ENCODE results near the gene THAP4.

The THAP4 gene

GRCh38 chr2:241637795-241638660 lies 1.1 kb upstream of the THAP4 start:
- peak; percentile 32 to 36 for DNase-seq

- DNase-seq: no peak
Measured at GRCh38 chr2:241636182-241637017, 558 bp downstream of the THAP4 start.

- no peak for DNase-seq
Measured at GRCh38 chr2:241635756-241636155, 1.2 kb downstream of the THAP4 start.

GRCh38 chr2:241633561-241633960 lies 3.4 kb downstream of the THAP4 start:
- no peak for DNase-seq

- no peak for DNase-seq
Measured at GRCh38 chr2:241632478-241633325, 4.3 kb downstream of the THAP4 start.

GRCh38 chr2:241629762-241630435 lies 7.1 kb downstream of the THAP4 start:
- DNase-seq: no peak

- no peak for DNase-seq
Measured at GRCh38 chr2:241627675-241628074, 9.3 kb downstream of the THAP4 start.

GRCh38 chr2:241620419-241620769 lies 16.6 kb downstream of the THAP4 start:
- DNase-seq: peak; percentile 37 to 49

- DNase-seq: peak in 1 of 2 experiments; percentile 12
Measured at GRCh38 chr2:241619597-241620418, 17.1 kb downstream of the THAP4 start.

- no peak for DNase-seq
Measured at GRCh38 chr2:241618829-241619228, 18.1 kb downstream of the THAP4 start.

GRCh38 chr2:241618296-241618805 lies 18.6 kb downstream of the THAP4 start:
- DNase-seq: no peak

- DNase-seq: no peak
Measured at GRCh38 chr2:241617431-241618154, 19.4 kb downstream of the THAP4 start.

- DNase-seq: no peak
Measured at GRCh38 chr2:241616168-241617125, 20.5 kb downstream of the THAP4 start.

GRCh38 chr2:241615522-241616052 lies 21.4 kb downstream of the THAP4 start:
- DNase-seq: no peak

- no peak for DNase-seq
Measured at GRCh38 chr2:241615041-241615440, 21.9 kb downstream of the THAP4 start.

GRCh38 chr2:241613017-241613780 lies 23.8 kb downstream of the THAP4 start:
- DNase-seq: no peak

GRCh38 chr2:241612156-241613016 lies 24.6 kb downstream of the THAP4 start:
- no peak for DNase-seq
